WTC11 (cell line): ENCODE data around the gene CACHD1. TPM values are rescaled to one million over a fixed set of nuclear protein-coding genes. Genes with fewer than 3 reads are reported as not detected.

Experiments
- ATAC-seq: fragments of 200-7000 bp; cut with Tn5 transposase; 2 replicates; pipeline ENCODE4 v1.10.0; 2021; ENCODE audit warnings: mild to moderate bottlenecking, moderate library complexity
- CTCF ChIA-PET: fragments of 300-600 bp; sonication (Branson Sonifier 250); formaldehyde crosslinking; loops from one replicate; lab custom pipeline; 2021; ENCODE audit warnings: antibody characterized with exemption; lab: Charles Lee
- POLR2A ChIA-PET: fragments of 350-600 bp; sonication (Branson Sonifier 250); formaldehyde crosslinking; loops from one replicate; lab custom pipeline; 2021; ENCODE audit warnings: antibody characterized with exemption; lab: Charles Lee
- DNase-seq: peaks from one replicate; pipeline ENCODE4 v3.0.0; 2021; ENCODE audit warnings: low spot score
- H3K27ac Mint-ChIP-seq: 2 replicates; pipeline ENCODE4 v1.8.0; 2021; ENCODE audit warnings: mixed read lengths
- H3K27me3 Mint-ChIP-seq: 2 replicates; pipeline ENCODE4 v1.8.0; 2021; ENCODE audit warnings: low read depth, mild to moderate bottlenecking, moderate library complexity, mixed read lengths
- H3K36me3 Mint-ChIP-seq: 2 replicates; pipeline ENCODE4 v1.8.0; 2021; ENCODE audit warnings: mixed read lengths
- H3K4me1 Mint-ChIP-seq: 2 replicates; pipeline ENCODE4 v1.8.0; 2022; ENCODE audit warnings: mixed read lengths
- H3K4me3 Mint-ChIP-seq: 2 replicates; pipeline ENCODE4 v1.8.0; 2021; ENCODE audit warnings: mild to moderate bottlenecking, moderate library complexity, mixed read lengths
- H3K9me3 Mint-ChIP-seq: 2 replicates; pipeline ENCODE4 v1.8.0; 2021; ENCODE audit warnings: mixed read lengths
- EMX1 ChIP-seq: fragments of 250-450 bp; sonication (Bioruptor Pico); IDR thresholded peaks from 2 replicates; pipeline ENCODE4 v1.8.0; 2021; ENCODE audit warnings: mild to moderate bottlenecking
- FOXK1 ChIP-seq: sonication (generic); formaldehyde crosslinking; IDR thresholded peaks from 2 replicates; pipeline ENCODE4 v1.8.0; 2022; ENCODE audit warnings: mild to moderate bottlenecking, moderate library complexity, missing genetic modification reagents
- GRHL2 ChIP-seq: fragments of 250-450 bp; sonication (Bioruptor Pico); IDR thresholded peaks from 2 replicates; pipeline ENCODE4 v1.8.0; 2022; ENCODE audit warnings: mild to moderate bottlenecking, moderate library complexity; ENCODE audit not compliant: insufficient replicate concordance, severe bottlenecking
- JAZF1 ChIP-seq: fragments of 250-450 bp; sonication (Bioruptor Pico); IDR thresholded peaks from 2 replicates; pipeline ENCODE4 v1.9.0; 2021; ENCODE audit warnings: moderate library complexity, mild to moderate bottlenecking, inconsistent platforms
- KAT7 ChIP-seq: sonication (generic); formaldehyde crosslinking; IDR thresholded peaks from 2 replicates; pipeline ENCODE4 v1.8.1; 2023; ENCODE audit warnings: missing genetic modification reagents, mild to moderate bottlenecking, borderline replicate concordance
- NFYB ChIP-seq: sonication (generic); formaldehyde crosslinking; conservative IDR thresholded peaks from 2 replicates; pipeline ENCODE4 v1.8.0; 2022; ENCODE audit warnings: low read depth, missing genetic modification reagents
- NR1H2 ChIP-seq: sonication (generic); formaldehyde crosslinking; IDR thresholded peaks from 2 replicates; pipeline ENCODE4 v1.9.0; 2021; ENCODE audit warnings: mild to moderate bottlenecking, moderate library complexity, missing genetic modification reagents
- RELA ChIP-seq: sonication (generic); formaldehyde crosslinking; IDR thresholded peaks from 2 replicates; pipeline ENCODE4 v1.8.1; 2022; ENCODE audit warnings: missing genetic modification reagents, mild to moderate bottlenecking, borderline replicate concordance
- RORB ChIP-seq: fragments of 250-450 bp; sonication (Bioruptor Pico); IDR thresholded peaks from 2 replicates; pipeline ENCODE4 v1.9.0; 2021; ENCODE audit warnings: mild to moderate bottlenecking
- SOX15 ChIP-seq: fragments of 250-450 bp; sonication (Bioruptor Pico); IDR thresholded peaks from 2 replicates; pipeline ENCODE4 v1.9.0; 2021; ENCODE audit warnings: mild to moderate bottlenecking
- TEAD4 ChIP-seq: sonication (generic); formaldehyde crosslinking; IDR thresholded peaks from 2 replicates; pipeline ENCODE4 v1.8.0; 2022; ENCODE audit warnings: mild to moderate bottlenecking, missing genetic modification reagents
- ZBTB21 ChIP-seq: sonication (generic); formaldehyde crosslinking; IDR thresholded peaks from 2 replicates; pipeline ENCODE4 v1.8.1; 2023; ENCODE audit warnings: mild to moderate bottlenecking, missing genetic modification reagents, borderline replicate concordance
- ZNF121 ChIP-seq: sonication (generic); formaldehyde crosslinking; IDR thresholded peaks from 2 replicates; pipeline ENCODE4 v1.8.0; 2023; ENCODE audit warnings: missing genetic modification reagents
- ZNF138 ChIP-seq: sonication (generic); formaldehyde crosslinking; conservative IDR thresholded peaks from 2 replicates; pipeline ENCODE4 v1.8.1; 2022; ENCODE audit warnings: mild to moderate bottlenecking, moderate library complexity, missing genetic modification reagents
- ZNF416 ChIP-seq: fragments of 250-450 bp; sonication (Bioruptor Pico); IDR thresholded peaks from 2 replicates; pipeline ENCODE4 v1.9.0; 2021; ENCODE audit warnings: mild to moderate bottlenecking, inconsistent platforms
- ZNF423 ChIP-seq: fragments of 250-450 bp; sonication (Bioruptor Pico); IDR thresholded peaks from 2 replicates; pipeline ENCODE4 v2.1.2; 2022; ENCODE audit warnings: mild to moderate bottlenecking, moderate library complexity
- total RNA-seq: library from RNA; stranded (reverse); gene quantifications from 3 replicates; pipeline ENCODE4 v1.2.3, GENCODE V29; 2021
- TF ChIP-seq, protein P1 (sequence below): sonication (generic); formaldehyde crosslinking; IDR thresholded peaks from 2 replicates; pipeline ENCODE4 v1.8.0; 2022; ENCODE audit warnings: mild to moderate bottlenecking, missing genetic modification reagents
- TF ChIP-seq, protein P2 (sequence below): sonication (generic); formaldehyde crosslinking; IDR thresholded peaks from 2 replicates; pipeline ENCODE4 v1.8.0; 2022; ENCODE audit warnings: mild to moderate bottlenecking, missing genetic modification reagents
- TF ChIP-seq, protein P3 (sequence below): sonication (generic); formaldehyde crosslinking; IDR thresholded peaks from 2 replicates; pipeline ENCODE4 v1.8.0; 2022; ENCODE audit warnings: mild to moderate bottlenecking, missing genetic modification reagents
- TF ChIP-seq, protein P4 (sequence below): sonication (generic); formaldehyde crosslinking; IDR thresholded peaks from 2 replicates; pipeline ENCODE4 v1.8.1; 2022; ENCODE audit warnings: missing genetic modification reagents, borderline replicate concordance
- TF ChIP-seq, protein P5 (sequence below): fragments of 250-450 bp; sonication (Bioruptor Pico); IDR thresholded peaks from 2 replicates; pipeline ENCODE4 v2.1.2; 2022; ENCODE audit warnings: mild to moderate bottlenecking, moderate library complexity
- TF ChIP-seq, protein P6 (sequence below): sonication (generic); formaldehyde crosslinking; IDR thresholded peaks from 2 replicates; pipeline ENCODE4 v1.8.1; 2023; ENCODE audit warnings: mild to moderate bottlenecking, missing genetic modification reagents, moderate library complexity

Gene CACHD1
- total RNA-seq, 1 experiment from 2014 or later: 26.3 TPM

DNA sequence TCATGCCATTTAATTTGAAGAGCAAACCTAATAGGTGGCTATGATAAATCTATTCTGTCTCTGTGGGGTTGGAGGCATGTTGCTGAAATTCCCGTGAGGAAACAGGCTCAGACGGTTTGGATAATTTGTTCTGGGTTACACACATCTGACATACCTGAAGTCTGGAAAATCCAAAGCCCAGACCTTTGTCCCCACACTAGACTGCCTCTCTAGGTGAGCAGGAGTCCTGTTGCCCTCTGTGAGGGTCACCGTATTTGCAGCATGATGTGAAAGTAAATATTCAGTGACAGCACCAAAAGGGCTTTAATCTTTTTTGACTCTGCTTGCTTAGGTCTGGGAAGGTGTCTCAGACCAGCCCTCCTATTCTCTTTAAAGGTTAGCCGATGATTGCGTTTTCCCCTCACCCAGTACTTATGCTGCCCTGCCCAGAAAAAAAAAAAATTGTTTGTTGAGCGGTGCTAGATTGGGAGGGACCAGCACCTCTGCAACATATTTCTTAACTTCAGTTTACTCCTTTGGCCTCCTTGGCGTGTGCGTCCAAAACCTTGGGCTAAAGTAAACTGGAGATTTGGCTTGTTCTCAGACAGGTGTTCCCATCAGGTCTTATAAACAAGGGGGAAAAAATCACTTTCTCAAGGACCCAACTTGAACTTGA, 67.0 kb downstream of the CACHD1 start:
- H3K4me3 Mint-ChIP-seq: no peak overlapping the region
- TF ChIP-seq JAZF1 (CRISPR knock-in tag) (no peak), NR1H2 (CRISPR knock-in tag) (no peak), ZBTB21 (CRISPR knock-in tag) (no peak), ZNF423 (CRISPR knock-in tag) (no peak), RORB (no peak), TEAD4 (no peak), ZNF121 (no peak), ZNF138 (CRISPR knock-in tag) (no peak), GRHL2 (no peak), ZNF416 (no peak), SOX15 (CRISPR knock-in tag) (no peak), NFYB (no peak), KAT7 (CRISPR knock-in tag) (no peak)
- TF ChIP-seq, protein P1, sequence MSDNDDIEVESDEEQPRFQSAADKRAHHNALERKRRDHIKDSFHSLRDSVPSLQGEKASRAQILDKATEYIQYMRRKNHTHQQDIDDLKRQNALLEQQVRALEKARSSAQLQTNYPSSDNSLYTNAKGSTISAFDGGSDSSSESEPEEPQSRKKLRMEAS (CRISPR knock-in tag): no peak
- TF ChIP-seq, protein P2, sequence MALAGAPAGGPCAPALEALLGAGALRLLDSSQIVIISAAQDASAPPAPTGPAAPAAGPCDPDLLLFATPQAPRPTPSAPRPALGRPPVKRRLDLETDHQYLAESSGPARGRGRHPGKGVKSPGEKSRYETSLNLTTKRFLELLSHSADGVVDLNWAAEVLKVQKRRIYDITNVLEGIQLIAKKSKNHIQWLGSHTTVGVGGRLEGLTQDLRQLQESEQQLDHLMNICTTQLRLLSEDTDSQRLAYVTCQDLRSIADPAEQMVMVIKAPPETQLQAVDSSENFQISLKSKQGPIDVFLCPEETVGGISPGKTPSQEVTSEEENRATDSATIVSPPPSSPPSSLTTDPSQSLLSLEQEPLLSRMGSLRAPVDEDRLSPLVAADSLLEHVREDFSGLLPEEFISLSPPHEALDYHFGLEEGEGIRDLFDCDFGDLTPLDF: no peak
- TF ChIP-seq, protein P3, sequence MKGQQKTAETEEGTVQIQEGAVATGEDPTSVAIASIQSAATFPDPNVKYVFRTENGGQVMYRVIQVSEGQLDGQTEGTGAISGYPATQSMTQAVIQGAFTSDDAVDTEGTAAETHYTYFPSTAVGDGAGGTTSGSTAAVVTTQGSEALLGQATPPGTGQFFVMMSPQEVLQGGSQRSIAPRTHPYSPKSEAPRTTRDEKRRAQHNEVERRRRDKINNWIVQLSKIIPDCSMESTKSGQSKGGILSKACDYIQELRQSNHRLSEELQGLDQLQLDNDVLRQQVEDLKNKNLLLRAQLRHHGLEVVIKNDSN (CRISPR knock-in tag): no peak
- TF ChIP-seq, protein P4, sequence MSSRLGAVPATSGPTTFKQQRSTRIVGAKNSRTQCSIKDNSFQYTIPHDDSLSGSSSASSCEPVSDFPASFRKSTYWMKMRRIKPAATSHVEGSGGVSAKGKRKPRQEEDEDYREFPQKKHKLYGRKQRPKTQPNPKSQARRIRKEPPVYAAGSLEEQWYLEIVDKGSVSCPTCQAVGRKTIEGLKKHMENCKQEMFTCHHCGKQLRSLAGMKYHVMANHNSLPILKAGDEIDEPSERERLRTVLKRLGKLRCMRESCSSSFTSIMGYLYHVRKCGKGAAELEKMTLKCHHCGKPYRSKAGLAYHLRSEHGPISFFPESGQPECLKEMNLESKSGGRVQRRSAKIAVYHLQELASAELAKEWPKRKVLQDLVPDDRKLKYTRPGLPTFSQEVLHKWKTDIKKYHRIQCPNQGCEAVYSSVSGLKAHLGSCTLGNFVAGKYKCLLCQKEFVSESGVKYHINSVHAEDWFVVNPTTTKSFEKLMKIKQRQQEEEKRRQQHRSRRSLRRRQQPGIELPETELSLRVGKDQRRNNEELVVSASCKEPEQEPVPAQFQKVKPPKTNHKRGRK (CRISPR knock-in tag): no peak
- POLR2A ChIA-PET: interaction anchor here (0.5 kb wide), 1 partner anchor 15 kb away, joined by 3 read pairs; no protein-coding TSS in a partner anchor
- peaks cover 76% of the 10 kb centered on the region for H3K4me1 Mint-ChIP-seq
- CTCF ChIA-PET: no interaction called here
- H3K36me3 Mint-ChIP-seq: peaks cover 9% of the 10 kb centered on the region
- no peaks in the 10 kb centered on the region for H3K27me3 Mint-ChIP-seq
- ATAC-seq (peak; percentile 19), DNase-seq (no peak)
- H3K27ac Mint-ChIP-seq: 0 out of 2 replicates have a peak overlapping the region, but pooled peaks have one; percentile 31
- H3K9me3 Mint-ChIP-seq: peaks cover 10% of the 10 kb centered on the region

DNA sequence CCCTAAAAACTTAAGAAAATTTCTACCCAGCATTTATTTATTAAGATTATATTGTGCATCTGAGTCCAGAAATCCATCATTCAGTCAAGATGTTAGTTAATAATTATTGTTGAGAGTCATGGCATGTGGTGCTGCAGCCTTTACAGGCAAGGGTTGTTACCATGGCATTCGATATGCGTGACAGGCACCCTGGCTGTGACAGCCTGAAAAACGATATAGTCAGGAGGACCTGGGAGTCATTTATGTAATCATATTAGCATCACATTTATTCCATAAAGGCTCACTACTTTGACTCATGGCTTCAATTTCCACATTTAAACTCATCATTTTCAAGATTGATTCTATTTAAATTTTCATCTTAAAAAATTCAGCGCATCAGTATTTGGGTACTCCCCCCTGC, 68.0 kb downstream of the CACHD1 start:
- POLR2A ChIA-PET: no interaction called here
- H3K36me3 Mint-ChIP-seq: peaks cover 6% of the 10 kb centered on the region
- no peak overlapping the region for H3K27ac Mint-ChIP-seq

DNA sequence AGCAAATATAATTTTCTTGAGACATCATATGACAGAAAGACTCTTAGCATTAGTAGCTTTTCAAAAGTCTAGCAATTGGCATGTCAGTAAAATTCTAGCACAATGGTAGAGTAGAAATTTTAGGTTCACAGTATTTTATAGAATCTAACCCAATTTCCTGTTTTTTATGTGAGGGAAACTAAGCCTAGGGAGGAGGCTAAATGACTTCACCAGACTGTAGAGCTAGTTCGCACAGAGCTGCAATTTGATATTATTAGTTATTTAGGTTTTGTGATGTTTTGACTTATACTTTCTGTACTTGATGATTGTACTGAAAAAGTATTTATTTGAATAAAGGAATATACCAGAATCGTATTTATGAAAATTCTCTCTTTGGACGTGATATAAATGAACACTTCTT, 68.5 kb downstream of the CACHD1 start:
- Mint-ChIP-seq H3K27ac (no peak overlapping the region), H3K27me3 (no peaks in the 10 kb centered on the region), H3K9me3 (peaks cover 7% of the 10 kb centered on the region), H3K4me3 (no peak overlapping the region), H3K4me1 (peaks cover 73% of the 10 kb centered on the region), H3K36me3 (peaks cover 6% of the 10 kb centered on the region)
- ATAC-seq (no peak), DNase-seq (no peak)
- TF ChIP-seq JAZF1 (CRISPR knock-in tag): no peak
- TF ChIP-seq FOXK1 (CRISPR knock-in tag): no peak
- TF ChIP-seq, protein P5, sequence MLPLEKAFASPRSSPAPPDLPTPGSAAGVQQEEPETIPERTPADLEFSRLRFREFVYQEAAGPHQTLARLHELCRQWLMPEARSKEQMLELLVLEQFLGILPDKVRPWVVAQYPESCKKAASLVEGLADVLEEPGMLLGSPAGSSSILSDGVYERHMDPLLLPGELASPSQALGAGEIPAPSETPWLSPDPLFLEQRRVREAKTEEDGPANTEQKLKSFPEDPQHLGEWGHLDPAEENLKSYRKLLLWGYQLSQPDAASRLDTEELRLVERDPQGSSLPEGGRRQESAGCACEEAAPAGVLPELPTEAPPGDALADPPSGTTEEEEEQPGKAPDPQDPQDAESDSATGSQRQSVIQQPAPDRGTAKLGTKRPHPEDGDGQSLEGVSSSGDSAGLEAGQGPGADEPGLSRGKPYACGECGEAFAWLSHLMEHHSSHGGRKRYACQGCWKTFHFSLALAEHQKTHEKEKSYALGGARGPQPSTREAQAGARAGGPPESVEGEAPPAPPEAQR (CRISPR knock-in tag): no peak
- TF ChIP-seq, protein P6, sequence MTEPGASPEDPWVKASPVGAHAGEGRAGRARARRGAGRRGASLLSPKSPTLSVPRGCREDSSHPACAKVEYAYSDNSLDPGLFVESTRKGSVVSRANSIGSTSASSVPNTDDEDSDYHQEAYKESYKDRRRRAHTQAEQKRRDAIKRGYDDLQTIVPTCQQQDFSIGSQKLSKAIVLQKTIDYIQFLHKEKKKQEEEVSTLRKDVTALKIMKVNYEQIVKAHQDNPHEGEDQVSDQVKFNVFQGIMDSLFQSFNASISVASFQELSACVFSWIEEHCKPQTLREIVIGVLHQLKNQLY (CRISPR knock-in tag): no peak
- ChIA-PET POLR2A (no interaction called here), CTCF (interaction anchor here (0.5 kb wide), 1 partner anchor 33 kb away, joined by 3 read pairs; no protein-coding TSS in a partner anchor)

More for the DNA sequence above, 68.0 kb downstream of the CACHD1 start:
- ATAC-seq: no peak
- Mint-ChIP-seq H3K4me1 (peaks cover 73% of the 10 kb centered on the region), H3K4me3 (no peak overlapping the region), H3K27me3 (no peaks in the 10 kb centered on the region), H3K9me3 (peaks cover 7% of the 10 kb centered on the region)
- TF ChIP-seq RELA (CRISPR knock-in tag): no peak
- TF ChIP-seq EMX1 (CRISPR knock-in tag): no peak
- DNase-seq: no peak
- CTCF ChIA-PET: interaction anchor here (0.5 kb wide), 1 partner anchor 33 kb away, joined by 3 read pairs; no protein-coding TSS in a partner anchor
